GM13977 (cell line): ENCODE results near the gene ZNF488.

Experiments used
- DNase-seq: peaks from one replicate; pipeline ENCODE4 v3.0.0; 2012; ENCODE audit warnings: low spot score
- CTCF ChIP-seq: IDR thresholded peaks from 2 replicates; pipeline ENCODE4 v1.5.1; 2012; ENCODE audit warnings: mild to moderate bottlenecking, control low read depth; ENCODE audit not compliant: insufficient read depth; ENCODE audit errors: extremely low read depth, missing control alignments
- in situ Hi-C: fragments of 300-500 bp; cut with MboI; formaldehyde crosslinking; loops from one replicate; pipeline ENCODE4 v1.12.0; 2022; ENCODE audit warnings: low sequenced_read_pairs, low pct_unique_long_range_greater_than_20kb, mixed read lengths, inconsistent platforms; ENCODE audit not compliant: unreplicated experiment

Gene ZNF488

GRCh38 chr10:47401210-47401609 lies 17.1 kb upstream of the ZNF488 start:
- no peak for TF ChIP-seq CTCF
- no peak for DNase-seq
- in situ Hi-C loops = no loop called here

GRCh38 chr10:47400786-47401185 lies 16.7 kb upstream of the ZNF488 start:
- no peak for TF ChIP-seq CTCF
- no peak for DNase-seq
- in situ Hi-C loops = no loop called here

- TF ChIP-seq CTCF = no peak
- DNase-seq = no peak
- in situ Hi-C loops = no loop called here
These were observed 16.2 kb upstream of the ZNF488 start for GRCh38 chr10:47400251-47400650.

- no peak for TF ChIP-seq CTCF
- in situ Hi-C loops = loop anchor here (25.0 kb wide), 1 partner anchor 1110 kb away; the partner anchor contains the start of gene ANTXRL
These were observed 13.2 kb upstream of the ZNF488 start for GRCh38 chr10:47397256-47397655.

GRCh38 chr10:47396311-47396717 lies 12.2 kb upstream of the ZNF488 start:
- no peak for TF ChIP-seq CTCF
- no peak for DNase-seq
- in situ Hi-C loops = loop anchor here (25.0 kb wide), 1 partner anchor 1109 kb away; the partner anchor contains the start of gene ANTXRL

More at GRCh38 chr10:47397256-47397655, 13.2 kb upstream of the ZNF488 start:
- DNase-seq = no peak

GRCh38 chr10:47389619-47390018 lies 5.5 kb upstream of the ZNF488 start:
- no peak for DNase-seq
- in situ Hi-C loops = loop anchor here (25.0 kb wide), 1 partner anchor 1102 kb away; the partner anchor contains the start of gene ANTXRL
- no peak for TF ChIP-seq CTCF
